ENCODE data around the gene ZNF710.
"Not testable (repeated sequence)": the region's sequence is repeated elsewhere in the genome, so short reads cannot be mapped to it uniquely, and the experiment has no call there.

DNA sequence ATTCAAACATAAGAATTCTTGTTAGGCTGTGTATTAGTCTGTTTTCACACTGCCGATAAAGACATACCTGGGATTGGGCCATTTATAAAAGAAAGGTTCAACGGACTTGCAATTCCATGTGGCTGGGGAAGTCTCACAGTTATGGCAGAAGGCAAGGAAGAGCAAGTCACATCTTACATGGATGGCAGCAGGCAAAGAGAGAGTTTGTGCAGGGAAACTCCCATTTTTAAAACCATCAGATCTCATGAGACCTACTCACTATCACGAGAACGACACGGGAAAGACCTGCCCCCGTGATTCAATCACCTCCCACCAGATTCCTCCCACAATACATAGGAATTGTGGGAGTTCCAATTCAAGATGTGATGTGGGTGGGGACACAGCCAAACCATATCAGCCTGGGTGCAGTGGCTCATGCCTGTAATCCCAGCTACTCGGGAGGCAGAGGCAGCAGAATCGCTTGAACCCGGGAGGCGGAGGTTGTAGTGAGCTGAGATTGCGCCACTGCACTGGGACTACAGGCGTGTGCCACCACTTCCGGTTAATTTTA is 45.6 kb upstream of the ZNF710 start:
- TF ChIP-seq, protein P1, sequence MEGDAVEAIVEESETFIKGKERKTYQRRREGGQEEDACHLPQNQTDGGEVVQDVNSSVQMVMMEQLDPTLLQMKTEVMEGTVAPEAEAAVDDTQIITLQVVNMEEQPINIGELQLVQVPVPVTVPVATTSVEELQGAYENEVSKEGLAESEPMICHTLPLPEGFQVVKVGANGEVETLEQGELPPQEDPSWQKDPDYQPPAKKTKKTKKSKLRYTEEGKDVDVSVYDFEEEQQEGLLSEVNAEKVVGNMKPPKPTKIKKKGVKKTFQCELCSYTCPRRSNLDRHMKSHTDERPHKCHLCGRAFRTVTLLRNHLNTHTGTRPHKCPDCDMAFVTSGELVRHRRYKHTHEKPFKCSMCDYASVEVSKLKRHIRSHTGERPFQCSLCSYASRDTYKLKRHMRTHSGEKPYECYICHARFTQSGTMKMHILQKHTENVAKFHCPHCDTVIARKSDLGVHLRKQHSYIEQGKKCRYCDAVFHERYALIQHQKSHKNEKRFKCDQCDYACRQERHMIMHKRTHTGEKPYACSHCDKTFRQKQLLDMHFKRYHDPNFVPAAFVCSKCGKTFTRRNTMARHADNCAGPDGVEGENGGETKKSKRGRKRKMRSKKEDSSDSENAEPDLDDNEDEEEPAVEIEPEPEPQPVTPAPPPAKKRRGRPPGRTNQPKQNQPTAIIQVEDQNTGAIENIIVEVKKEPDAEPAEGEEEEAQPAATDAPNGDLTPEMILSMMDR (IDR thresholded peaks at IDR 0.05): not testable (repeated sequence)
- TF ChIP-seq POLR2AphosphoS5, POLR2A (IDR thresholded peaks at IDR 0.05): not testable (repeated sequence)
